GM12872 (cell line): ENCODE results near the gene NAPA.

Source experiments
- CTCF ChIP-seq: IDR thresholded peaks from 3 replicates; pipeline ENCODE4 v1.5.1; 2011; ENCODE audit warnings: low read depth, mild to moderate bottlenecking, low read length, moderate library complexity; ENCODE audit not compliant: insufficient read depth

NAPA gene

DNA sequence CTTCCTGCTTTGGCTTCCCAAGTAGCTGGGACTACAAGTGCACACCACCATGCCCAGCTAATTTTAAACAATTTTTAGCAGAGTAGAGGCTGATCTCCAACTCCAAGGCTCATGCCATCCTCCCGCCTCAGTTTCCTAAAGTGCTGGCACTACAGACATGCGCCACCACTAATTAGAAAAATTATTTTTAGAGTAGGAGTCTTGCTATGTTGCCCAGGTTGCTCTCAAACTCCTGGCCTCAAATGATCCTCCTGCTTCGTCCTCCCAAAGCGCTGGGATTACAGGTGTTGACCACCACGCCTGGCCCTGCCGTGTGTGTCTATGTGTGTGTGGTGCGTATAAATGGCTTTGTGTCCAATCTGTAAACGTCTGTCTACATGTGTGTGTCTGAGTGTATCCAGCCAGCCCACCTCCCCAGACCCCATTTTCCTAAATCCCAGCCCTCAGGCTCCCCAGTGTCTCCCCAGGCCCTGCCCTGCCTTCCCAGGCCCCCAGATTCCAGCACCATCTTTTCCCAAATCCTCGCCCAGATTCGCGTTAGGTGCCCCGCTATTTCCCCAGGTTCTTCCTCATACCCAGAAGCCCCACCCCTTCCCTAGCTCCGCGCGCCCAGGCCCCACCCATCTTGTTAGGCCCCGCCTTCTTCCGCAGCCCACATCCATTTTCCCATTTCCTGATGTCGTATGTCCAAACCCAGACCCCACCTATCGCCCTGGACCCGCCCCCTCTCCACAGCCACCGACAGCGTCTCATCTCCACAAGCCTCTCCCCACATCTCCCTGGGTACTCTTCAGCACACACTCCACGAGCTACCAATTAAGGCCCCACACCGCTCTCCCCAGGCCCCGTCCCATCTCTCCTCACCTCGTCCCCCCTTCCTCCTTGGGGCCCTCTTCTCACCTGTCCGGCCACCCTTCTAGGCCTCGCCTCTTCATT lies 68.1 kb downstream of the NAPA start:
- no peak for TF ChIP-seq CTCF

DNA sequence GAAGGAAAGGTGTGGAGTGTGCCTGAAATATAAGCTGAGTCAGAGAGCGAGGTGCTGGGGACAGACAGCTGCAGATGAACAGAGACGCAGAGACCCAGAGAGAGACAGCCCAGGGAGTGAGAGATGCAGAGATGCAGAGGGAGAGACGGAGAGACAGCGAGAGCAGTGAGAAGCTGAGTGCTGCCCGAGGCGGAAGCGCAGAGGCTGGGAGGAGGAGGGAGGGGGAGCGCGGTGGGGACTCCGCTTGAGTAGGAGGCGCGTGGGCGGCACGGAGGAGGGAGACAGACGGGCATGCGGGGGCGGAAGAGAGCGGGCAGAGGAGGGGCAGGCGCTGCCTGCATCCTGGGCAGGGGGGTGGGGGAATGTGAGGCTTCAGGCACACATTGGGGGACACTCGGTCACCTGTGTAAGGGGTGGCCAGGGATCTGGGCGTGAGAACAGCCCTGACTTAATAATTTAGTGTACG lies 68.9 kb downstream of the NAPA start:
- TF ChIP-seq CTCF: no peak

GRCh38 chr19:47445527-47445926 lies 69.3 kb downstream of the NAPA start:
- no peak for TF ChIP-seq CTCF

- no peak for TF ChIP-seq CTCF
These were observed 70.5 kb downstream of the NAPA start for GRCh38 chr19:47444388-47444821.

DNA sequence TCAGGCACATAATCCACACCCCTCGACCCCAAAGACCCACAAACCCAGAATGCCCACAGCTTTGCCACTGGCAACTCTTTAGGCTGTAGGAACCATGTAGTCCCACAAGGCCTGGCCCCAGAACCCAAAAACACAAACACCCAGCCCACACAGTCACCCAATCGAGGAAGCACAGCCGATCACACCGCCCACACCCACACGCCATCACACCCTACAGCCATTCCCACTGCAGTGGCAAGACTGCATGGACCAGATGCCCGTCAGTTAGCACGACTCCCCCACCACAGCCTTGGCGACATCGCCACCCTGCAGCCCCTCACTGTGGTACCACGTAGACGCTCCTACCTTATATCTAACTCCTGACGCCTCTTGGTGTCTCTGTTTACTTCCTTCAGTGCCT lies 71.5 kb downstream of the NAPA start:
- no peak for TF ChIP-seq CTCF

GRCh38 chr19:47438793-47439220 lies 76.1 kb downstream of the NAPA start:
- TF ChIP-seq CTCF: no peak
